ENCODE results near the gene DUSP28.

DUSP28 gene

GRCh38 chr2:240601061-240601830 is 41.1 kb downstream of the DUSP28 start:
- no peak for DNase-seq (ENCODE audit: low read depth)

GRCh38 chr2:240601831-240602160 is 41.6 kb downstream of the DUSP28 start:
- no peak for DNase-seq (ENCODE audit: low read depth)

- no peak for DNase-seq (ENCODE audit: low read depth)
These were observed 42.3 kb downstream of the DUSP28 start for GRCh38 chr2:240602266-240603050.

GRCh38 chr2:240603081-240603835 is 43.1 kb downstream of the DUSP28 start:
- DNase-seq (ENCODE audit: low read depth), result no peak

- DNase-seq (ENCODE audit: low read depth), result no peak
These were observed 43.7 kb downstream of the DUSP28 start for GRCh38 chr2:240603846-240604245.

GRCh38 chr2:240604291-240604938 is 44.3 kb downstream of the DUSP28 start:
- no peak for DNase-seq (ENCODE audit: low read depth)

- no peak for DNase-seq (ENCODE audit: low read depth)
These were observed 45.0 kb downstream of the DUSP28 start for GRCh38 chr2:240604939-240605716.

- no peak for DNase-seq (ENCODE audit: low read depth)
These were observed 45.9 kb downstream of the DUSP28 start for GRCh38 chr2:240605867-240606743.

- no peak for DNase-seq (ENCODE audit: low read depth)
These were observed 51.5 kb downstream of the DUSP28 start for GRCh38 chr2:240611601-240612210.

Data from activated T-cell treated with anti-CD3 and anti-CD28 coated beads for 24 hours (primary cell).